Prostate gland (tissue), 2 donors: ENCODE measurements around the gene IPP. TPM values are rescaled to one million over a fixed set of nuclear protein-coding genes. Genes with fewer than 3 reads are reported as not detected.
A peak's percentile ranks its signal among the peaks of the same experiment; 100 is the strongest.
"Not testable (repeated sequence)": the region's sequence is repeated elsewhere in the genome, so short reads cannot be mapped to it uniquely, and the experiment has no call there.

ENCODE experiments used
- DNase-seq: peaks from one replicate; pipeline ENCODE4 v3.0.0-alpha.2; 2019; ENCODE audit warnings: low spot score
- H3K27ac ChIP-seq, 2 donors: fragments of 200-600 bp; sonication (generic); 2 replicates each; pipeline ENCODE4 v1.5.1; 2017 to 2019
- H3K27me3 ChIP-seq: fragments of 200-600 bp; sonication (generic); replicated peaks from 2 replicates; pipeline ENCODE4 v1.5.1; 2019; ENCODE audit not compliant: insufficient read depth
- H3K36me3 ChIP-seq, 2 donors: fragments of 200-600 bp; sonication (generic); 1 replicate in 1 of 2; 2 replicates in 1 of 2; pipeline versions ENCODE4 v1.5.1 to v1.8.1; 2017 to 2019
- H3K4me1 ChIP-seq: fragments of 200-600 bp; sonication (generic); replicated peaks from 2 replicates; pipeline ENCODE4 v1.5.1; 2019
- H3K4me3 ChIP-seq, 2 donors: fragments of 200-600 bp; sonication (generic); 2 replicates each; pipeline ENCODE4 v1.5.1; 2017 to 2019
- H3K9me3 ChIP-seq: fragments of 200-600 bp; sonication (generic); 2 replicates; pipeline ENCODE4 v1.5.1; 2017
- POLR2A ChIP-seq: fragments of 450-650 bp; IDR thresholded peaks from one replicate; pipeline ENCODE4 v1.6.1; 2016; ENCODE audit warnings: antibody characterized with exemption, mild to moderate bottlenecking
- POLR2AphosphoS5 ChIP-seq: sonication (generic); formaldehyde crosslinking; IDR thresholded peaks from one replicate; pipeline ENCODE4 v1.6.1; 2017; ENCODE audit warnings: antibody characterized with exemption
- WGBS: methylation state at CpG from one replicate; pipeline ENCODE4 v1.1.5; 2018; 5-methylcytosine and 5-hydroxymethylcytosine counted together
- intact Hi-C: fragments of 100-400 bp; cut with DNase I; formaldehyde crosslinking; loops from one replicate; pipeline ENCODE4 v1.14.2; 2022
- total RNA-seq, 2 donors: library from RNA; depleted of rRNA; stranded (reverse); fragments of >200 nt; gene quantifications; one replicate each; pipeline ENCODE4 v1.1.0, GENCODE V29; 2016
- TF ChIP-seq, protein P1 (sequence below), 4 experiments: fragments of 200-600 bp in 2 of 4; fragments of 450-650 bp in 2 of 4; sonication (generic) in 2 of 4; IDR thresholded peaks; 1 replicate in 3 of 4; 2 replicates in 1 of 4; pipeline ENCODE4 v1.5.1; 2016 to 2019; ENCODE audit warnings: antibody characterized with exemption in 4 of 4, mild to moderate bottlenecking in 2 of 4, moderate library complexity in 2 of 4

IPP gene
- total RNA-seq, 2 donors from 2014 or later = 14.8 to 16.1 TPM

DNA sequence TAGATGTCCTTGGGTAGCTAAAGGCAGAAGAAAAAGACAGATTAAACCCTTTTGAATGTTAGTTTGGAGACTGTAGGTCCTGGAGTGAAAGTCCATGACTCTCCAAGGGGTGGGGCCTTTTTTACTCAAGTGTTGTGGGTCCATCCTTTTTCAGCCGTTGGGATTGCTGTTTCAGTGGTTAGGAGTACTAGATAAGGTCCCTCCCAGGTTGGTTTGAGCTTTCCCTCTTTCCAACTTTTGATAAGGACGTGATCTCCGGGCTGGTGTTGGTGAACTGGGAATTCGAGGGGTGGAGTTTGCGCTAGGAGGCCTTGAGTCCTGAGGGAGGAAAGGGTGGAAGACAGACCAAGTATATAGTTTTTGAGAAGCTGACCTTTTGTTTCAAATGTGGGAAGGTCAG is 5.2 kb upstream of the IPP start:
- no peak for DNase-seq
- WGBS = 91% methylated on average over 5 of the region's 5 CpGs
- no peaks in the 10 kb centered on the region for H3K36me3 ChIP-seq
- H3K9me3 ChIP-seq = no peaks in the 10 kb centered on the region
- no peak overlapping the region for H3K4me3 ChIP-seq
- intact Hi-C loops = loop anchor here (10.0 kb wide), 1 partner anchor 49 kb away; the partner anchor contains the start of gene MAST2
- no peaks in the 10 kb centered on the region for H3K4me1 ChIP-seq
- no peak overlapping the region for H3K27ac ChIP-seq
- TF ChIP-seq POLR2AphosphoS5 = no peak
- no peak for TF ChIP-seq POLR2A
- TF ChIP-seq, protein P1, sequence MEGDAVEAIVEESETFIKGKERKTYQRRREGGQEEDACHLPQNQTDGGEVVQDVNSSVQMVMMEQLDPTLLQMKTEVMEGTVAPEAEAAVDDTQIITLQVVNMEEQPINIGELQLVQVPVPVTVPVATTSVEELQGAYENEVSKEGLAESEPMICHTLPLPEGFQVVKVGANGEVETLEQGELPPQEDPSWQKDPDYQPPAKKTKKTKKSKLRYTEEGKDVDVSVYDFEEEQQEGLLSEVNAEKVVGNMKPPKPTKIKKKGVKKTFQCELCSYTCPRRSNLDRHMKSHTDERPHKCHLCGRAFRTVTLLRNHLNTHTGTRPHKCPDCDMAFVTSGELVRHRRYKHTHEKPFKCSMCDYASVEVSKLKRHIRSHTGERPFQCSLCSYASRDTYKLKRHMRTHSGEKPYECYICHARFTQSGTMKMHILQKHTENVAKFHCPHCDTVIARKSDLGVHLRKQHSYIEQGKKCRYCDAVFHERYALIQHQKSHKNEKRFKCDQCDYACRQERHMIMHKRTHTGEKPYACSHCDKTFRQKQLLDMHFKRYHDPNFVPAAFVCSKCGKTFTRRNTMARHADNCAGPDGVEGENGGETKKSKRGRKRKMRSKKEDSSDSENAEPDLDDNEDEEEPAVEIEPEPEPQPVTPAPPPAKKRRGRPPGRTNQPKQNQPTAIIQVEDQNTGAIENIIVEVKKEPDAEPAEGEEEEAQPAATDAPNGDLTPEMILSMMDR (IDR thresholded peaks at IDR 0.05) = no peak
- no peaks in the 10 kb centered on the region for H3K27me3 ChIP-seq

DNA sequence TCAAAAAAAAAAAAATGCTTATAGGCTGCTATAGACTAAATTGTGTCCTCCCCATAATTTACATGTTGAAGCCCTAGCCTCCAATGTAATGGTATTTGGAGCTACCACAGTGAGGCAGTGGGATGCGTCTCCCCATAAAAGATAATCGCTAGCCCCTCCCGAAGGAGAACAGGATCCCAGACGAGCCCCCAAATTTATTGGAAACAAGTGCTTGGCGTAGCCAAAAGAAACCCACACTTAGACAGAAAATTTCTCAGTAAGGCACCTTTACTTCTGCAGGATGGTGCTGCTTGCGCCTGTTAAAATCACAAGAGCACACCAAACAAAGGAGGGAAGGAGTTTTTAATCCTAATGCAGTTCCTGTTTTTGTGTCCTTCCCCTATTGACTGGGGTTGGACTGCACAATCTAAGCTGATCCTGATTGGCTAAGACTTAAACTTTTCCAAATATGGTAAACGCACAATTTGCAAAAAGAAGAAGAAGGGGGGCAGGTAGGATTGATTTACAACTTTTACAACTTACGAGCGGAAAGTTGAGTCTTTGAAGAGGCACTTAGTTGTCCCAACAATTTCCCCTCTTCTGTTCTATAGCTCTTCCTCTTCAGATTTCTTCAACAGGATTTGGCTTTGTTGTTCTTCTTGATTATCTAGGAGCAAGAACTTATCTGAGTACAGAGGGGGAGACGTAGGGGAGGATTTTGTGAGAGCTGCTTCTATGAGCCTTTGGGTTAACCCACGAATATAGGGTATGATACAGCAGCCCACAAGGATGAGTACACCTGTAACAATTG is 3.0 kb upstream of the IPP start:
- intact Hi-C loops = loop anchor here (10.0 kb wide), 1 partner anchor 51 kb away; the partner anchor contains the start of gene MAST2
- no peak for DNase-seq
- H3K36me3 ChIP-seq = no peaks in the 10 kb centered on the region
- H3K27me3 ChIP-seq = no peaks in the 10 kb centered on the region
- no peak overlapping the region for H3K4me3 ChIP-seq
- 94% methylated on average over 11 of the region's 11 CpGs for WGBS
- no peak overlapping the region for H3K27ac ChIP-seq
- no peaks in the 10 kb centered on the region for H3K9me3 ChIP-seq
- TF ChIP-seq, protein P1 (IDR thresholded peaks at IDR 0.05) = no peak
- no peak for TF ChIP-seq POLR2A
- no peak for TF ChIP-seq POLR2AphosphoS5
- H3K4me1 ChIP-seq = no peaks in the 10 kb centered on the region

DNA sequence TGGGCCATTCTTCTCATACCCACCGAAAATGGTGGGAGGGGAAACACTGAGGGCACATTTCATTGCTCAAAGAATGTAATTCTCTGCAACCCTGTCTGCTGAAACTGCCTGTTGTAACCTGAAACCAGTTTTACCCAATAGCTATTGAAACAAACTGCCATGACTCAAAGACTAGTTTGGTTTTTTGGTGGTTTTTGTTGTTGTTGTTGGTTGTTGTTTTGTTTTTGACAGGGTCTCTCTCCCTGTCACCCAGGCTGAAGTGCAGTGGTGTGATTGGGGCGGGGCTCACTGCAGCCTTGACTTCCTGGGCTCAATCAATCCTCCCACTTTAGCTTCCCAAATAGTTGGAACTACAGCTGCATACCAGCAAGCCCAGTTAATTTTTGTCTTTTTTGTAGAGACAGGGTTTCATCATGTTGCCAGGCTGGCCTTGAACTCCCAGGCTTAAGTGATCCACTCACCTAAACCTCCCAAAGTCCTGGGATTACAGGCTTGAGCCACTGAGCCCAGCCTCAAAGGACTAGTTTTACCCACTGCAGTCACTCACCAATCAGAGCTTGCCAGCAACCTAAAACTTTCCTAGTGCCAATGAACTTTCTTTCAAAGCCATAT is 2.1 kb upstream of the IPP start:
- WGBS = 70% methylated on average over 2 of the region's 2 CpGs
- no peaks in the 10 kb centered on the region for H3K27me3 ChIP-seq
- intact Hi-C loops = loop anchor here (10.0 kb wide), 1 partner anchor 52 kb away; the partner anchor contains the start of gene MAST2
- TF ChIP-seq POLR2A = no peak
- TF ChIP-seq, protein P1 (IDR thresholded peaks at IDR 0.05) = no peak
- no peak for TF ChIP-seq POLR2AphosphoS5
- H3K36me3 ChIP-seq = no peaks in the 10 kb centered on the region
- H3K27ac ChIP-seq = no peak overlapping the region
- no peak for DNase-seq
- H3K4me3 ChIP-seq = no peak overlapping the region
- H3K4me1 ChIP-seq = no peaks in the 10 kb centered on the region
- H3K9me3 ChIP-seq = no peaks in the 10 kb centered on the region

DNA sequence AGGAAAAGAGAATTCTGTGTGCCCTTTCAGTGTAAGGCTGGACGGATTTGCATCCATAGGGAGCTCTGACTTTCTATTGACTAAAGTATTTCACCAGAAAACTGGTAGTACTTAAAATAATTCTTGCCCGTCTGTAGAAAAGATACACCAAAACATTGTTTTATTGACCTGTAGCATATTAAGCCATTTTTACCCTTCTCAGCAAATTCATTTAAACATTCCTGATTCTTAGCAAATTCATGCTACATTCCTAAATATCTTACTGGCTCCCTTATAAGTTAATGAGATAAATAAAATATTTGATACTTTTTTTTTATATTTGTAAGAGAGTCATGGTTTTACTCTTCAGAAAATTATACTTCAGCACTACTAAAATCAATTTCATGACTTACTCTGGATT is 1.6 kb upstream of the IPP start:
- Histone ChIP-seq H3K27ac (no peak overlapping the region), H3K36me3 (no peaks in the 10 kb centered on the region), H3K4me1 (no peaks in the 10 kb centered on the region), H3K4me3 (no peak overlapping the region), H3K27me3 (no peaks in the 10 kb centered on the region), H3K9me3 (no peaks in the 10 kb centered on the region)
- TF ChIP-seq, protein P1 (IDR thresholded peaks at IDR 0.05) = no peak
- TF ChIP-seq POLR2AphosphoS5 (no peak), POLR2A (no peak)
- no peak for DNase-seq
- WGBS = 98% methylated on average over 2 of the region's 2 CpGs
- intact Hi-C loops = loop anchor here (10.0 kb wide), 1 partner anchor 53 kb away; the partner anchor contains the start of gene MAST2

DNA sequence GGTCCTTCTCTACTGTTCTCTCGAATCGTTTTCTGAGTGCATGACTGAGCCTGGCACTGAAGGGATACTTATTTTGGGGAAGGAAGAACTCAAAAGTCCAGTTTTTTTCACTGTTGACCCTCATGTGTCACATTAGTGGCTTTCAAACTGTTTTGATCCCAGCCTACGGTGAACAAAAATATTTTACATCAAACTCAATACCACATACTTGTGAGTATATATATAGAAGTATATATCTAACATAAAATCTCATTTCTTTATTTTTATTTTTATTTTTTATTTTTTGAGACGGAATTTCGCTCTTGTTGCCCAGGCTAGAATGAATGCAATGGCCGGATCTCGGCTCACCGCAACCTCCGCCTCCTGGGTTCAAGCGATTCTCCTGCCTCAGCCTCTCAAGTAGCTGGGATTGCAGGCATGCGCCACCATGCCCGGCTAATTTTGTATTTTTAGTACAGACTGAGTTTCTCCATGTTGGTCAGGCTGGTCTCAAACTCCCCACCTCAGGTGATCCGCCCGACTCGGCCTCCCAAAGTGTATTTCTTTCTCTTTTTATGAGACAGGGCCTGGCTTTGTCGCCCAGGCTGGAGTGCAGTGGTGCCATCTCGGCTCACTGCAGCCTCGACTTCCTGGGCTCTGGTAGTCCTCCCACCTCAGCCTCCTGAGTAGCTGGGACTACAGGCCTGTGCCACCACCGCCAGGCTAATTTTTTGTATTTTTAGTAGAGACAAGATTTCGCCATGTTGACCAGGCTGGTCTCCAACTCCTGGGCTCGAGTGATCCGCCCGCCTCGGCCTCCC is 786 bp upstream of the IPP start:
- Histone ChIP-seq H3K27ac (peak overlapping the region; percentile 93), H3K4me3 (peak overlapping the region; percentile 55 to 56)
- not testable (repeated sequence) for DNase-seq, H3K4me1 ChIP-seq, H3K27me3 ChIP-seq, H3K9me3 ChIP-seq, H3K36me3 ChIP-seq
- 85% methylated on average over 24 of the region's 24 CpGs for WGBS
- intact Hi-C loops = loop anchor here (10.0 kb wide), 1 partner anchor 54 kb away; the partner anchor contains the start of gene MAST2
